T-cell (primary cell): Measurements from ENCODE around the gene MATR3. TPM values are rescaled to one million over a fixed set of nuclear protein-coding genes. Genes with fewer than 3 reads are reported as not detected.

Experiments
- ATAC-seq, 4 experiments: fragments of 200-7000 bp in 3 of 4; fragments of 150-1000 bp in 1 of 4; cut with Tn5 transposase; replicated peaks in 1 of 4; 1 replicate in 3 of 4; 2 replicates in 1 of 4; pipeline ENCODE4 v1.10.0; 2021; ENCODE audit warnings: moderate library complexity in 3 of 4, mild to moderate bottlenecking in 2 of 4, moderate number of reproducible peaks in 1 of 4
- CTCF ChIA-PET, 2 donors: fragments of 300-600 bp; sonication (Branson Sonifier 250); formaldehyde crosslinking; loops; one replicate each; lab custom pipeline; 2022; ENCODE audit warnings: antibody characterized with exemption in 2 of 2; lab: Charles Lee
- POLR2A ChIA-PET, 2 donors: fragments of 300-600 bp; sonication (Branson Sonifier 250); formaldehyde crosslinking; loops; one replicate each; lab custom pipeline; 2022; ENCODE audit warnings: antibody characterized with exemption in 2 of 2; lab: Charles Lee
- DNase-seq, 35 experiments: peaks; one replicate each; pipeline versions ENCODE4 v3.0.0 to v3.0.0-alpha.2; 2013 to 2023
- H3K27ac ChIP-seq: one replicate; pipeline ENCODE4 v1.5.1; 2013; ENCODE audit warnings: low read length
- H3K27me3 ChIP-seq, 2 experiments: replicated peaks in 1 of 2; 1 replicate in 1 of 2; 2 replicates in 1 of 2; pipeline versions ENCODE4 v1.6.1 to v1.7.0; 2013; ENCODE audit warnings: low read length in 1 of 2, mixed read lengths in 1 of 2; ENCODE audit not compliant: control insufficient read depth in 2 of 2, insufficient read depth in 2 of 2; ENCODE audit errors: extremely low read depth in 1 of 2
- H3K36me3 ChIP-seq, 2 donors: 1 replicate in 1 of 2; 2 replicates in 1 of 2; pipeline versions ENCODE4 v1.6.1 to v1.7.0; 2013; ENCODE audit warnings: low read length in 1 of 2; ENCODE audit not compliant: control insufficient read depth in 2 of 2, insufficient read depth in 1 of 2; ENCODE audit errors: extremely low read depth in 1 of 2
- H3K4me1 ChIP-seq, 2 experiments: 1 replicate in 1 of 2; 2 replicates in 1 of 2; pipeline versions ENCODE4 v1.6.1 to v1.7.0; 2013; ENCODE audit warnings: low read length in 2 of 2, mixed read lengths in 1 of 2; ENCODE audit not compliant: insufficient read depth in 2 of 2, control insufficient read depth in 1 of 2; ENCODE audit errors: extremely low read depth in 1 of 2
- H3K4me3 ChIP-seq, 2 donors: 1 replicate in 1 of 2; 2 replicates in 1 of 2; pipeline versions ENCODE4 v1.5.1 to v1.7.0; 2013; ENCODE audit warnings: mild to moderate bottlenecking in 2 of 2, low read length in 1 of 2, moderate library complexity in 1 of 2; ENCODE audit not compliant: control insufficient read depth in 1 of 2; ENCODE audit errors: extremely low read depth in 1 of 2
- H3K9me3 ChIP-seq: 2 replicates; pipeline ENCODE4 v1.7.0; 2013
- H3K27ac Mint-ChIP-seq, 2 donors: one replicate each; pipeline ENCODE4 v1.8.0; 2020 to 2021; ENCODE audit warnings: mild to moderate bottlenecking in 2 of 2, mixed read lengths in 2 of 2
- H3K27me3 Mint-ChIP-seq, 2 donors: one replicate each; pipeline ENCODE4 v1.8.0; 2021 to 2022; ENCODE audit warnings: mixed read lengths in 2 of 2
- H3K36me3 Mint-ChIP-seq: one replicate; pipeline ENCODE4 v1.8.0; 2021; ENCODE audit warnings: mixed read lengths
- H3K4me1 Mint-ChIP-seq, 3 donors: one replicate each; pipeline ENCODE4 v1.8.0; 2020 to 2022; ENCODE audit warnings: mixed read lengths in 3 of 3, mild to moderate bottlenecking in 1 of 3
- H3K4me3 Mint-ChIP-seq, 3 donors: one replicate each; pipeline ENCODE4 v1.8.0; 2020 to 2022; ENCODE audit warnings: mild to moderate bottlenecking in 3 of 3, mixed read lengths in 3 of 3, moderate library complexity in 3 of 3
- H3K9me3 Mint-ChIP-seq, 3 donors: one replicate each; pipeline ENCODE4 v1.8.0; 2020 to 2022; ENCODE audit warnings: mixed read lengths in 3 of 3
- WGBS: methylation state at CpG from one replicate; pipeline ENCODE4 v1.1.5; 2013; ENCODE audit warnings: missing lambda C conversion rate; ENCODE audit not compliant: insufficient coverage; 5-methylcytosine and 5-hydroxymethylcytosine counted together
- total RNA-seq, 35 experiments: library from RNA in 6 of 35; stranded (reverse) in 6 of 35; fragments of 120-200 nt in 1 of 35; gene quantifications; one replicate each; pipeline versions ENCODE4 v1.2.1 to v1.2.4 and lab custom pipeline; 2013 to 2026

MATR3 gene
- total RNA-seq, 5 donors from 2014 or later (not counting 1 experiment from before 2014, with no cell fraction given) = 187 to 359 (median 200) TPM

- ChIA-PET CTCF (interaction anchor here (0.5 to 0.7 kb wide), 2 partner anchors 33 to 402 kb away, joined by 3 to 8 read pairs; no protein-coding TSS in a partner anchor), POLR2A (interaction anchor here in 1 of 2 donors (0.5 kb wide), 1 partner anchor 131 kb away, joined by 3 read pairs; no protein-coding TSS in a partner anchor)
- Histone ChIP-seq H3K36me3 (no peaks in the 10 kb centered on the region), H3K27me3 (peaks cover 0 to 3% of the 10 kb centered on the region in 2 experiments), H3K4me1 (peaks cover 16 to 39% of the 10 kb centered on the region in 2 experiments), H3K9me3 (no peaks in the 10 kb centered on the region), H3K4me3 (no peak overlapping the region), H3K27ac (no peak overlapping the region)
- Mint-ChIP-seq H3K27ac (no peak overlapping the region), H3K9me3 (no peaks in the 10 kb centered on the region), H3K4me1 (peaks cover 17 to 47% (median 39%) of the 10 kb centered on the region in 3 donors), H3K4me3 (peak overlapping the region in 1 of 3 donors; percentile 21), H3K36me3 (no peaks in the 10 kb centered on the region), H3K27me3 (no peaks in the 10 kb centered on the region)
- 100% methylated on average over 1 of the region's 4 CpGs for WGBS
- DNase-seq = no peak
- no peak for ATAC-seq
These were observed 22.1 kb upstream of the MATR3 start for GRCh38 chr5:139271201-139272027.

GRCh38 chr5:139272471-139273321 lies 20.8 kb upstream of the MATR3 start:
- no peaks in the 10 kb centered on the region for H3K36me3 ChIP-seq
- H3K27me3 ChIP-seq = peaks cover 0 to 3% of the 10 kb centered on the region in 2 experiments
- DNase-seq (peak in 22 of 35 experiments; percentile 9 to 62 (median 26)), ATAC-seq (peak in 3 of 4 experiments; percentile 23 to 26 (median 24))
- Mint-ChIP-seq H3K27me3 (no peaks in the 10 kb centered on the region), H3K36me3 (no peaks in the 10 kb centered on the region), H3K27ac (peak overlapping the region; percentile 73 to 87), H3K4me3 (peak overlapping the region; percentile 79 to 89 (median 84)), H3K9me3 (no peaks in the 10 kb centered on the region), H3K4me1 (peaks cover 25 to 57% (median 47%) of the 10 kb centered on the region in 3 donors)
- 69% methylated on average over 4 of the region's 6 CpGs for WGBS
- peak overlapping the region; percentile 26 for H3K27ac ChIP-seq
- ChIA-PET POLR2A (interaction anchor here (0.5 to 1.4 kb wide), 8 partner anchors 17 to 697 kb away, joined by 3 to 4 read pairs (median 3); partner anchors contain the start of gene MATR3 (in 2 of the 2)), CTCF (interaction anchor here (0.5 to 1.4 kb wide), 4 partner anchors 16 to 69 kb away, joined by 3 to 7 read pairs (median 3); partner anchors contain the start of gene PAIP2 (in 1 of the 2))
- H3K9me3 ChIP-seq = no peaks in the 10 kb centered on the region
- H3K4me3 ChIP-seq = peak overlapping the region in 1 of 2 donors; percentile 84
- H3K4me1 ChIP-seq = peaks cover 16 to 42% of the 10 kb centered on the region in 2 experiments

GRCh38 chr5:139273322-139273571 lies 20.3 kb upstream of the MATR3 start:
- 3% methylated on average over 3 of the region's 3 CpGs for WGBS
- ChIA-PET POLR2A (interaction anchor here (0.5 to 1.4 kb wide), 5 partner anchors 20 to 697 kb away, joined by 3 read pairs; partner anchors contain the start of gene MATR3 (in 2 of the 2)), CTCF (interaction anchor here (0.5 to 1.4 kb wide), 2 partner anchors 17 to 69 kb away, joined by 3 to 7 read pairs; partner anchors contain the start of gene PAIP2 (in 1 of the 2))
- H3K27me3 ChIP-seq = peaks cover 0 to 3% of the 10 kb centered on the region in 2 experiments
- DNase-seq = no peak
- peaks cover 16 to 43% of the 10 kb centered on the region in 2 experiments for H3K4me1 ChIP-seq
- Mint-ChIP-seq H3K9me3 (no peaks in the 10 kb centered on the region), H3K27ac (peak overlapping the region; percentile 73 to 87), H3K4me1 (peaks cover 27 to 57% (median 46%) of the 10 kb centered on the region in 3 donors), H3K4me3 (peak overlapping the region; percentile 79 to 89 (median 84)), H3K27me3 (no peaks in the 10 kb centered on the region), H3K36me3 (no peaks in the 10 kb centered on the region)
- ATAC-seq = peak in 2 of 4 experiments; percentile 6 to 20
- peak overlapping the region; percentile 26 for H3K27ac ChIP-seq
- H3K4me3 ChIP-seq = peak overlapping the region; percentile 82 to 84
- H3K9me3 ChIP-seq = no peaks in the 10 kb centered on the region
- peaks cover 0 to 1% of the 10 kb centered on the region in 2 donors for H3K36me3 ChIP-seq

- peak overlapping the region; percentile 82 to 84 for H3K4me3 ChIP-seq
- peaks cover 0 to 6% of the 10 kb centered on the region in 2 donors for H3K36me3 ChIP-seq
- Mint-ChIP-seq H3K9me3 (no peaks in the 10 kb centered on the region), H3K4me3 (peak overlapping the region; percentile 79 to 89 (median 84)), H3K4me1 (peaks cover 27 to 54% (median 46%) of the 10 kb centered on the region in 3 donors), H3K27me3 (no peaks in the 10 kb centered on the region), H3K27ac (peak overlapping the region; percentile 73 to 87), H3K36me3 (no peaks in the 10 kb centered on the region)
- DNase-seq (peak; percentile 49 to 89 (median 70)), ATAC-seq (peak; percentile 91 to 93 (median 92))
- POLR2A ChIA-PET = interaction anchor here (0.6 to 1.4 kb wide), 3 partner anchors 19 to 75 kb away, joined by 3 to 5 read pairs (median 3); partner anchors contain the start of gene MATR3 (in 1 of the 2)
- peaks cover 16 to 45% of the 10 kb centered on the region in 2 experiments for H3K4me1 ChIP-seq
- peak overlapping the region; percentile 26 for H3K27ac ChIP-seq
- H3K9me3 ChIP-seq = no peaks in the 10 kb centered on the region
- CTCF ChIA-PET = interaction anchor here in 1 of 2 donors (0.6 kb wide), 1 partner anchor 133 kb away, joined by 3 read pairs; no protein-coding TSS in a partner anchor
- peaks cover 0 to 3% of the 10 kb centered on the region in 2 experiments for H3K27me3 ChIP-seq
- WGBS = under 1% methylated on average over 45 of the region's 47 CpGs
These were observed 19.8 kb upstream of the MATR3 start for GRCh38 chr5:139273572-139274289.

- ChIA-PET POLR2A (interaction anchor here in 1 of 2 donors (0.6 to 1.8 kb wide), 3 partner anchors 18 to 28 kb away, joined by 3 to 9 read pairs (median 4); partner anchors contain the start of gene MATR3), CTCF (interaction anchor here (0.5 to 1.9 kb wide), 4 partner anchors 29 to 488 kb away, joined by 3 to 5 read pairs (median 4); no protein-coding TSS in a partner anchor)
- ATAC-seq (no peak), DNase-seq (no peak)
- Histone ChIP-seq H3K4me3 (no peak overlapping the region), H3K9me3 (no peaks in the 10 kb centered on the region), H3K4me1 (peaks cover 16 to 45% of the 10 kb centered on the region in 2 experiments), H3K27ac (no peak overlapping the region), H3K36me3 (peaks cover 0 to 18% of the 10 kb centered on the region in 2 donors), H3K27me3 (peaks cover 0 to 3% of the 10 kb centered on the region in 2 experiments)
- peaks cover 27 to 54% (median 46%) of the 10 kb centered on the region in 3 donors for H3K4me1 Mint-ChIP-seq
- peak overlapping the region; percentile 33 to 62 for H3K27ac Mint-ChIP-seq
- peaks cover 6% of the 10 kb centered on the region for H3K36me3 Mint-ChIP-seq
- peak overlapping the region; percentile 52 to 70 (median 54) for H3K4me3 Mint-ChIP-seq
- H3K27me3 Mint-ChIP-seq = no peaks in the 10 kb centered on the region
- H3K9me3 Mint-ChIP-seq = no peaks in the 10 kb centered on the region
- WGBS = no CpG with 5 or more reads among the region's 4 CpGs
These were observed 18.0 kb upstream of the MATR3 start for GRCh38 chr5:139275536-139275935.
